HEK293 (cell line): ENCODE results near the gene CAPRIN2.

Experiments
- BCL11A ChIP-seq: fragments of 450-650 bp; formaldehyde crosslinking; IDR thresholded peaks from 2 replicates; pipeline ENCODE4 v1.5.1; 2016; ENCODE audit warnings: low read depth, missing biosample characterization, missing genetic modification characterization
- GFI1B ChIP-seq: fragments of 450-650 bp; formaldehyde crosslinking; IDR thresholded peaks from 2 replicates; pipeline ENCODE4 v1.5.1; 2016; ENCODE audit warnings: missing biosample characterization, missing genetic modification characterization
- GLIS1 ChIP-seq: fragments of 450-650 bp; formaldehyde crosslinking; IDR thresholded peaks from 2 replicates; pipeline ENCODE4 v1.5.1; 2016; ENCODE audit warnings: missing biosample characterization, missing genetic modification characterization
- HOXC10 ChIP-seq: sonication (generic); formaldehyde crosslinking; IDR thresholded peaks from 2 replicates; pipeline ENCODE4 v1.8.1; 2023; ENCODE audit warnings: mild to moderate bottlenecking, missing genetic modification reagents
- HOXD13 ChIP-seq: sonication (generic); formaldehyde crosslinking; IDR thresholded peaks from 2 replicates; pipeline ENCODE4 v1.8.0; 2022; ENCODE audit warnings: missing genetic modification reagents, borderline replicate concordance
- KLF16 ChIP-seq: fragments of 450-650 bp; formaldehyde crosslinking; IDR thresholded peaks from 2 replicates; pipeline ENCODE4 v1.5.1; 2017; ENCODE audit warnings: missing biosample characterization, missing genetic modification characterization
- MEIS1 ChIP-seq: sonication (generic); formaldehyde crosslinking; IDR thresholded peaks from 2 replicates; pipeline ENCODE4 v1.8.1; 2022; ENCODE audit warnings: missing genetic modification reagents, mild to moderate bottlenecking, borderline replicate concordance
- SCRT2 ChIP-seq: fragments of 450-650 bp; formaldehyde crosslinking; IDR thresholded peaks from 2 replicates; pipeline ENCODE4 v1.5.1; 2016; ENCODE audit warnings: missing biosample characterization, missing genetic modification characterization
- ZBTB20 ChIP-seq: fragments of 450-650 bp; formaldehyde crosslinking; IDR thresholded peaks from 2 replicates; pipeline ENCODE4 v1.5.1; 2016; ENCODE audit warnings: missing biosample characterization, missing genetic modification characterization
- ZFHX2 ChIP-seq: fragments of 450-650 bp; formaldehyde crosslinking; conservative IDR thresholded peaks from 2 replicates; pipeline ENCODE4 v1.5.1; 2016; ENCODE audit warnings: missing biosample characterization, missing genetic modification characterization
- ZFP37 ChIP-seq: fragments of 450-650 bp; formaldehyde crosslinking; IDR thresholded peaks from 2 replicates; pipeline ENCODE4 v1.5.1; 2016; ENCODE audit warnings: missing biosample characterization, missing genetic modification characterization
- ZNF140 ChIP-seq: fragments of 450-650 bp; formaldehyde crosslinking; IDR thresholded peaks from 2 replicates; pipeline ENCODE4 v1.5.1; 2016; ENCODE audit warnings: missing biosample characterization, missing genetic modification characterization
- ZNF146 ChIP-seq: fragments of 450-650 bp; formaldehyde crosslinking; IDR thresholded peaks from 2 replicates; pipeline ENCODE4 v1.5.1; 2016; ENCODE audit warnings: missing biosample characterization, missing genetic modification characterization
- ZNF157 ChIP-seq: fragments of 450-650 bp; formaldehyde crosslinking; IDR thresholded peaks from 2 replicates; pipeline ENCODE4 v1.5.1; 2016; ENCODE audit warnings: missing biosample characterization, missing genetic modification characterization
- ZNF175 ChIP-seq: fragments of 450-650 bp; formaldehyde crosslinking; IDR thresholded peaks from 2 replicates; pipeline ENCODE4 v1.5.1; 2016; ENCODE audit warnings: missing biosample characterization, missing genetic modification characterization
- ZNF221 ChIP-seq: fragments of 450-650 bp; formaldehyde crosslinking; IDR thresholded peaks from 2 replicates; pipeline ENCODE4 v1.5.1; 2017; ENCODE audit warnings: missing biosample characterization, missing genetic modification characterization, borderline replicate concordance
- ZNF23 ChIP-seq: fragments of 450-650 bp; formaldehyde crosslinking; IDR thresholded peaks from 2 replicates; pipeline ENCODE4 v1.5.1; 2016; ENCODE audit warnings: missing biosample characterization, missing genetic modification characterization, borderline replicate concordance
- ZNF248 ChIP-seq: fragments of 450-650 bp; formaldehyde crosslinking; IDR thresholded peaks from 2 replicates; pipeline ENCODE4 v1.5.1; 2017; ENCODE audit warnings: missing biosample characterization, missing genetic modification characterization
- ZNF366 ChIP-seq: fragments of 450-650 bp; formaldehyde crosslinking; conservative IDR thresholded peaks from 2 replicates; pipeline ENCODE4 v1.5.1; 2016; ENCODE audit warnings: missing biosample characterization, missing genetic modification characterization
- ZNF394 ChIP-seq: fragments of 450-650 bp; formaldehyde crosslinking; IDR thresholded peaks from 2 replicates; pipeline ENCODE4 v1.5.1; 2016; ENCODE audit warnings: missing biosample characterization, missing genetic modification characterization, mild to moderate bottlenecking, moderate library complexity, borderline replicate concordance
- ZNF404 ChIP-seq: fragments of 450-650 bp; formaldehyde crosslinking; IDR thresholded peaks from 2 replicates; pipeline ENCODE4 v1.5.1; 2017; ENCODE audit warnings: missing biosample characterization, missing genetic modification characterization
- ZNF510 ChIP-seq: fragments of 450-650 bp; formaldehyde crosslinking; IDR thresholded peaks from 2 replicates; pipeline ENCODE4 v1.5.1; 2018; ENCODE audit warnings: mild to moderate bottlenecking, missing genetic modification characterization, missing biosample characterization; ENCODE audit not compliant: insufficient replicate concordance
- ZNF571 ChIP-seq: fragments of 450-650 bp; formaldehyde crosslinking; IDR thresholded peaks from 2 replicates; pipeline ENCODE4 v1.5.0; 2017; ENCODE audit warnings: missing biosample characterization, missing genetic modification characterization
- ZNF626 ChIP-seq: fragments of 450-650 bp; sonication (Bioruptor Pico); formaldehyde crosslinking; IDR thresholded peaks from 2 replicates; pipeline ENCODE4 v1.5.1; 2018; ENCODE audit warnings: missing biosample characterization, missing genetic modification characterization, inconsistent platforms
- ZNF658 ChIP-seq: fragments of 450-650 bp; formaldehyde crosslinking; IDR thresholded peaks from 2 replicates; pipeline ENCODE4; 2016; ENCODE audit warnings: missing biosample characterization, missing genetic modification characterization
- ZNF670 ChIP-seq: fragments of 450-650 bp; formaldehyde crosslinking; IDR thresholded peaks from 2 replicates; pipeline ENCODE4 v1.5.1; 2016; ENCODE audit warnings: missing biosample characterization, missing genetic modification characterization, low read depth
- ZNF792 ChIP-seq: fragments of 450-650 bp; formaldehyde crosslinking; IDR thresholded peaks from 2 replicates; pipeline ENCODE4 v1.5.1; 2016; ENCODE audit warnings: missing biosample characterization, missing genetic modification characterization
- TF ChIP-seq, protein P1 (sequence below): fragments of 450-650 bp; formaldehyde crosslinking; IDR thresholded peaks from 2 replicates; pipeline ENCODE4 v1.5.1; 2016; ENCODE audit warnings: missing biosample characterization, missing genetic modification characterization
- TF ChIP-seq, protein P2 (sequence below): fragments of 450-650 bp; formaldehyde crosslinking; IDR thresholded peaks from 2 replicates; pipeline ENCODE4 v1.5.1; 2016; ENCODE audit warnings: missing biosample characterization, missing genetic modification characterization
- TF ChIP-seq, protein P3 (sequence below): fragments of 450-650 bp; formaldehyde crosslinking; IDR thresholded peaks from 2 replicates; pipeline ENCODE4 v1.5.1; 2016; ENCODE audit warnings: missing biosample characterization, missing genetic modification characterization
- TF ChIP-seq, protein P4 (sequence below): fragments of 450-650 bp; formaldehyde crosslinking; IDR thresholded peaks from 2 replicates; pipeline ENCODE4 v1.5.1; 2016; ENCODE audit warnings: missing biosample characterization, missing genetic modification characterization
- TF ChIP-seq, protein P5 (sequence below): fragments of 450-650 bp; formaldehyde crosslinking; IDR thresholded peaks from 2 replicates; pipeline ENCODE4 v1.5.1; 2016; ENCODE audit warnings: missing biosample characterization, missing genetic modification characterization

The CAPRIN2 gene

DNA sequence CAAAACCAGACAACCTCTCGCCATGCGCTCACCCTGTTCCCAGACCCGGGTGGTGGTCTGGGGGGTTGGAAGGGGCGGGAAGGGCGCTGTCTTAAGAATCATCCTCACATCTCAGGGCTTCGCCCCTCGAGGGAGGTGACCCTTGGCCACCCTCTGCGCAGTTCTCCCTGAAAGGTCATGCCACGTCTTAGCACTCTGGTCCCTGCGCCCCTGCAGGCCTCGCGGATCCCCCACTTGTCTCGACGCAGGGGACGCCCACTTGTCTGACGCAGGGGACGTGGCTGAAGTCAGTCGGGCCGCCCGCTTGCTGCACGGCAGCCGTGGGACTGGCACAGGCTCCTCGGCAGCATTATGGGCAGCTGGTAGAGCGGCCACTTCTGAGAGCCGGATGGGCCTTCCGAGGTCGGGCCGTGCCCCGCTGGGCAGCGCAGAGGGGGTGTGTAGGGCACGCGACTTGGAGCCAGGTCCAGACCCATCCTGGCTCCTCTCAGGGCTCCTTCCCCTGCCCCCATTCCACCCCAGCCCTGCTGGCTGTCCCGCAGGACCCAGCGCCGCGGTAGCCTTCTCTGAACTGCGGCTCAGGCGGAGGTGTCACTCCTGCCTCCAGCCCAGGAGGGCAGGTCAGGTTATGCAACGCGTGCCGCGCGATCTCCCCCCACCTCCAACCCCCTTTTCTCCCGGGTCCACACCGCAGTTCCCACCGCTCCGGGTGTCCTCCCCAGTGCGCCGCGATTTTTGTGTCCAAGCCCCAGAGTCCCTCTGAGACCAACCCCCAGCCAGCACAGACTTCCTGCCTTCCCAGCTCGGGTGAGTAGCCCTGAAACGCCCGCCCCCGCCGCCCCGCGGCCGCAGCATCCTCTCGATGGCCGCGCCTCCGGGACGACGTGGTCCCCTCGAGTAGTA lies 40.9 kb upstream of the CAPRIN2 start (continued):
- TF ChIP-seq, protein P1, sequence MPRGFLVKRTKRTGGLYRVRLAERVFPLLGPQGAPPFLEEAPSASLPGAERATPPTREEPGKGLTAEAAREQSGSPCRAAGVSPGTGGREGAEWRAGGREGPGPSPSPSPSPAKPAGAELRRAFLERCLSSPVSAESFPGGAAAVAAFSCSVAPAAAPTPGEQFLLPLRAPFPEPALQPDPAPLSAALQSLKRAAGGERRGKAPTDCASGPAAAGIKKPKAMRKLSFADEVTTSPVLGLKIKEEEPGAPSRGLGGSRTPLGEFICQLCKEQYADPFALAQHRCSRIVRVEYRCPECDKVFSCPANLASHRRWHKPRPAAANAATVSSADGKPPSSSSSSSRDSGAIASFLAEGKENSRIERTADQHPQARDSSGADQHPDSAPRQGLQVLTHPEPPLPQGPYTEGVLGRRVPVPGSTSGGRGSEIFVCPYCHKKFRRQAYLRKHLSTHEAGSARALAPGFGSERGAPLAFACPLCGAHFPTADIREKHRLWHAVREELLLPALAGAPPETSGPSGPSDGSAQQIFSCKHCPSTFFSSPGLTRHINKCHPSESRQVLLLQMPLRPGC (tag by site-specific recombination): no peak
- TF ChIP-seq ZNF221 (no peak), ZNF404 (tag by site-specific recombination) (no peak), ZNF394 (tag by site-specific recombination) (no peak), ZNF571 (tag by site-specific recombination) (no peak), ZNF366 (peak; percentile 1; the same call in 1 of the 2 replicates), ZNF670 (tag by site-specific recombination) (no peak), HOXC10 (CRISPR knock-in tag) (no peak), ZBTB20 (tag by site-specific recombination) (peak; percentile 84), ZNF23 (tag by site-specific recombination) (no peak), ZNF792 (no peak), ZFHX2 (tag by site-specific recombination) (peak; percentile 71), ZFP37 (tag by site-specific recombination) (no peak), ZNF175 (tag by site-specific recombination) (no peak), GLIS1 (tag by site-specific recombination) (peak; percentile 91), KLF16 (tag by site-specific recombination) (peak; percentile 44; the same call in 1 of the 2 replicates), HOXD13 (CRISPR knock-in tag) (no peak), ZNF248 (tag by site-specific recombination) (no peak), ZNF510 (tag by site-specific recombination) (no peak), ZNF658 (no peak), ZNF146 (no peak; the same call in 1 of the 2 replicates), ZNF157 (no peak), MEIS1 (CRISPR knock-in tag) (no peak), ZNF140 (tag by site-specific recombination) (no peak), BCL11A (tag by site-specific recombination) (no peak), SCRT2 (tag by site-specific recombination) (peak; percentile 39; the same call in 1 of the 2 replicates), GFI1B (no peak), ZNF626 (tag by site-specific recombination) (no peak)
- TF ChIP-seq, protein P2, sequence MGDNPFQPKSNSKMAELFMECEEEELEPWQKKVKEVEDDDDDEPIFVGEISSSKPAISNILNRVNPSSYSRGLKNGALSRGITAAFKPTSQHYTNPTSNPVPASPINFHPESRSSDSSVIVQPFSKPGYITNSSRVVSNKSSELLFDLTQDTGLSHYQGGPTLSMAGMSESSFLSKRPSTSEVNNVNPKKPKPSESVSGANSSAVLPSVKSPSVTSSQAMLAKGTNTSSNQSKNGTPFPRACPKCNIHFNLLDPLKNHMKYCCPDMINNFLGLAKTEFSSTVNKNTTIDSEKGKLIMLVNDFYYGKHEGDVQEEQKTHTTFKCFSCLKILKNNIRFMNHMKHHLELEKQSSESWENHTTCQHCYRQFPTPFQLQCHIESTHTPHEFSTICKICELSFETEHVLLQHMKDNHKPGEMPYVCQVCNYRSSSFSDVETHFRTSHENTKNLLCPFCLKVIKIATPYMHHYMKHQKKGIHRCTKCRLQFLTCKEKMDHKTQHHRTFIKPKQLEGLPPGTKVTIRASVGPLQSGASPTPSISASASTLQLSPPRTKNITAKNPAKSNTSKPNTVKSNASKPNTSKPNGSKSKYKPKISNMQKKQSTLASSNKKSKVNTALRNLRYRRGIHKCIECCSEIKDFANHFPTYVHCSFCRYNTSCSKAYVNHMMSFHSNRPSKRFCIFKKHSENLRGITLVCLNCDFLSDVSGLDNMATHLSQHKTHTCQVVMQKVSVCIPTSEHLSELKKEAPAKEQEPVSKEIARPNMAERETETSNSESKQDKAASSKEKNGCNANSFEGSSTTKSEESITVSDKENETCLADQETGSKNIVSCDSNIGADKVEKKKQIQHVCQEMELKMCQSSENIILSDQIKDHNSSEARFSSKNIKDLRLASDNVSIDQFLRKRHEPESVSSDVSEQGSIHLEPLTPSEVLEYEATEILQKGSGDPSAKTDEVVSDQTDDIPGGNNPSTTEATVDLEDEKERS: peak; percentile 11; the same call in 1 of the 2 replicates
- TF ChIP-seq, protein P3, sequence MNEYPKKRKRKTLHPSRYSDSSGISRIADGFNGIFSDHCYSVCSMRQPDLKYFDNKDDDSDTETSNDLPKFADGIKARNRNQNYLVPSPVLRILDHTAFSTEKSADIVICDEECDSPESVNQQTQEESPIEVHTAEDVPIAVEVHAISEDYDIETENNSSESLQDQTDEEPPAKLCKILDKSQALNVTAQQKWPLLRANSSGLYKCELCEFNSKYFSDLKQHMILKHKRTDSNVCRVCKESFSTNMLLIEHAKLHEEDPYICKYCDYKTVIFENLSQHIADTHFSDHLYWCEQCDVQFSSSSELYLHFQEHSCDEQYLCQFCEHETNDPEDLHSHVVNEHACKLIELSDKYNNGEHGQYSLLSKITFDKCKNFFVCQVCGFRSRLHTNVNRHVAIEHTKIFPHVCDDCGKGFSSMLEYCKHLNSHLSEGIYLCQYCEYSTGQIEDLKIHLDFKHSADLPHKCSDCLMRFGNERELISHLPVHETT (tag by site-specific recombination): no peak; the same call in 1 of the 2 replicates
- TF ChIP-seq, protein P4, sequence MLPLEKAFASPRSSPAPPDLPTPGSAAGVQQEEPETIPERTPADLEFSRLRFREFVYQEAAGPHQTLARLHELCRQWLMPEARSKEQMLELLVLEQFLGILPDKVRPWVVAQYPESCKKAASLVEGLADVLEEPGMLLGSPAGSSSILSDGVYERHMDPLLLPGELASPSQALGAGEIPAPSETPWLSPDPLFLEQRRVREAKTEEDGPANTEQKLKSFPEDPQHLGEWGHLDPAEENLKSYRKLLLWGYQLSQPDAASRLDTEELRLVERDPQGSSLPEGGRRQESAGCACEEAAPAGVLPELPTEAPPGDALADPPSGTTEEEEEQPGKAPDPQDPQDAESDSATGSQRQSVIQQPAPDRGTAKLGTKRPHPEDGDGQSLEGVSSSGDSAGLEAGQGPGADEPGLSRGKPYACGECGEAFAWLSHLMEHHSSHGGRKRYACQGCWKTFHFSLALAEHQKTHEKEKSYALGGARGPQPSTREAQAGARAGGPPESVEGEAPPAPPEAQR (tag by site-specific recombination): no peak
- TF ChIP-seq, protein P5, sequence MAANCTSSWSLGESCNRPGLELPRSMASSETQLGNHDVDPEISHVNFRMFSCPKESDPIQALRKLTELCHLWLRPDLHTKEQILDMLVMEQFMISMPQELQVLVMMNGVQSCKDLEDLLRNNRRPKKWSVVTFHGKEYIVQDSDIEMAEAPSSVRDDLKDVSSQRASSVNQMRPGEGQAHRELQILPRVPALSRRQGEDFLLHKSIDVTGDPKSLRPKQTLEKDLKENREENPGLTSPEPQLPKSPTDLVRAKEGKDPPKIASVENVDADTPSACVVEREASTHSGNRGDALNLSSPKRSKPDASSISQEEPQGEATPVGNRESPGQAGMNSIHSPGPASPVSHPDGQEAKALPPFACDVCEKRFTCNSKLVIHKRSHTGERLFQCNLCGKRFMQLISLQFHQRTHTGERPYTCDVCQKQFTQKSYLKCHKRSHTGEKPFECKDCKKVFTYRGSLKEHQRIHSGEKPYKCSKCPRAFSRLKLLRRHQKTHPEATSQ (tag by site-specific recombination): no peak
